K562 (cell line): Measurements from ENCODE around the gene INPP1. TPM values are rescaled to one million over a fixed set of nuclear protein-coding genes. Genes with fewer than 3 reads are reported as not detected.

Experiments used
- ATF1 ChIP-seq, 2 experiments: fragments of 450-650 bp in 1 of 2; IDR thresholded peaks; 2 replicates each; pipeline ENCODE4 v1.6.1; 2016; ENCODE audit warnings: missing compliant biosample characterization in 1 of 2, missing genetic modification characterization in 1 of 2
- DDX20 ChIP-seq: fragments of 450-650 bp; IDR thresholded peaks from 2 replicates; pipeline ENCODE4 v1.6.1; 2016; ENCODE audit warnings: missing genetic modification characterization, low read depth, mild to moderate bottlenecking, missing compliant biosample characterization, moderate library complexity
- DIDO1 ChIP-seq: fragments of 450-650 bp; IDR thresholded peaks from 2 replicates; pipeline ENCODE4 v1.6.1; 2016; ENCODE audit warnings: low read depth, missing biosample characterization, missing genetic modification characterization
- E2F3 ChIP-seq: fragments of 250-450 bp; sonication (Bioruptor Pico); IDR thresholded peaks from 2 replicates; pipeline ENCODE4 v1.4.0; 2020; ENCODE audit warnings: mild to moderate bottlenecking
- GTF2F1 ChIP-seq: IDR thresholded peaks from 2 replicates; pipeline ENCODE4 v1.6.1; 2011; ENCODE audit warnings: low read depth, low read length, improper control_type of control experiment
- KLF16 ChIP-seq: IDR thresholded peaks from 2 replicates; pipeline ENCODE4 v1.6.1; 2016; ENCODE audit warnings: antibody characterized with exemption
- NFYB ChIP-seq: IDR thresholded peaks from 2 replicates; pipeline ENCODE4 v1.6.1; 2011; ENCODE audit warnings: mild to moderate bottlenecking, moderate library complexity; ENCODE audit not compliant: insufficient read length; ENCODE audit errors: extremely low read depth
- SAFB ChIP-seq: fragments of 200-400 bp; formaldehyde crosslinking; IDR thresholded peaks from 2 replicates; pipeline ENCODE4 v1.6.1; 2017; ENCODE audit warnings: low read depth, low read length, borderline replicate concordance
- SLC30A9 ChIP-seq: fragments of 250-450 bp; sonication (Bioruptor Pico); IDR thresholded peaks from 2 replicates; pipeline ENCODE4 v1.8.0; 2022; ENCODE audit warnings: mild to moderate bottlenecking, moderate library complexity
- SNRNP70 ChIP-seq: fragments of 200-400 bp; formaldehyde crosslinking; optimal IDR thresholded peaks from 2 replicates; pipeline ENCODE3; 2017; ENCODE audit warnings: low read depth, low read length
- TEAD2 ChIP-seq: fragments of 450-650 bp; IDR thresholded peaks from 2 replicates; pipeline ENCODE4 v1.6.1; 2016; ENCODE audit warnings: missing genetic modification characterization, control low read depth, missing compliant biosample characterization
- ZNF384 ChIP-seq: IDR thresholded peaks from 2 replicates; pipeline ENCODE4 v1.6.1; 2012; ENCODE audit warnings: low read depth, low read length, improper control_type of control experiment
- ZNF408 ChIP-seq: fragments of 250-450 bp; sonication (Bioruptor Pico); IDR thresholded peaks from 2 replicates; pipeline ENCODE4 v1.4.0; 2020; ENCODE audit warnings: low read depth, mild to moderate bottlenecking, moderate library complexity
- polyA plus RNA-seq, 8 experiments: library from polyadenylated mRNA; depleted of rRNA in 4 of 8; stranded (reverse) in 5 of 8; unstranded in 3 of 8; fragments of >200 nt; fragmentation: Nextera tagmentation in 2 of 8; fragmentation: Illumina TruSeq in 1 of 8; extraction: Ambion mirVana in 2 of 8; extraction: Trizol in 1 of 8; gene quantifications; 2 replicates each; pipeline versions ENCODE4 v1.2.1 to v1.2.3, GENCODE V29; 2011 to 2014; ENCODE audit warnings: inconsistent platforms in 1 of 8, missing spikeins in 1 of 8
- total RNA-seq, 7 experiments: library from RNA; depleted of rRNA in 6 of 7; stranded (reverse); fragments of >200 nt in 6 of 7; fragmentation: Illumina TruSeq in 2 of 7; extraction: Trizol in 2 of 7; gene quantifications; 2 replicates each; pipeline versions ENCODE4 v1.2.1 to v1.2.3, GENCODE V29; 2011 to 2021; ENCODE audit warnings: low replicate concordance in 1 of 7
- TF ChIP-seq, protein P1 (sequence below), 2 experiments: fragments of 450-650 bp in 1 of 2; IDR thresholded peaks; 2 replicates each; pipeline ENCODE4 v1.6.1; 2011 to 2017; ENCODE audit warnings: low read depth in 2 of 2, antibody characterized with exemption in 1 of 2, borderline replicate concordance in 1 of 2, low read length in 1 of 2, mild to moderate bottlenecking in 1 of 2, mixed read lengths in 1 of 2; ENCODE audit not compliant: control insufficient read depth in 1 of 2
- TF ChIP-seq, protein P2 (sequence below): fragments of 450-650 bp; IDR thresholded peaks from one replicate; pipeline ENCODE4 v1.6.1; 2018; ENCODE audit warnings: mild to moderate bottlenecking, moderate library complexity; ENCODE audit not compliant: partially characterized antibody
- TF ChIP-seq, protein P3 (sequence below), 3 experiments: fragments of 200-800 bp in 1 of 3; fragments of 250-450 bp in 1 of 3; fragments of 450-650 bp in 1 of 3; sonication (Bioruptor Pico) in 1 of 3; sonication (Bioruptor generic) in 1 of 3; formaldehyde crosslinking in 1 of 3; IDR thresholded peaks; 2 replicates each; pipeline versions ENCODE4 v1.6.1 to v1.8.0; 2016 to 2022; ENCODE audit warnings: mild to moderate bottlenecking in 2 of 3, missing genetic modification characterization in 2 of 3, missing compliant biosample characterization in 1 of 3, moderate library complexity in 1 of 3

The INPP1 gene
- total and polyA plus RNA-seq, 9 of the 15 experiments (the other 6 are each of a cell fraction or from before 2014, with no cell fraction given), result 3.7 to 11.8 (median 6.5) TPM

DNA sequence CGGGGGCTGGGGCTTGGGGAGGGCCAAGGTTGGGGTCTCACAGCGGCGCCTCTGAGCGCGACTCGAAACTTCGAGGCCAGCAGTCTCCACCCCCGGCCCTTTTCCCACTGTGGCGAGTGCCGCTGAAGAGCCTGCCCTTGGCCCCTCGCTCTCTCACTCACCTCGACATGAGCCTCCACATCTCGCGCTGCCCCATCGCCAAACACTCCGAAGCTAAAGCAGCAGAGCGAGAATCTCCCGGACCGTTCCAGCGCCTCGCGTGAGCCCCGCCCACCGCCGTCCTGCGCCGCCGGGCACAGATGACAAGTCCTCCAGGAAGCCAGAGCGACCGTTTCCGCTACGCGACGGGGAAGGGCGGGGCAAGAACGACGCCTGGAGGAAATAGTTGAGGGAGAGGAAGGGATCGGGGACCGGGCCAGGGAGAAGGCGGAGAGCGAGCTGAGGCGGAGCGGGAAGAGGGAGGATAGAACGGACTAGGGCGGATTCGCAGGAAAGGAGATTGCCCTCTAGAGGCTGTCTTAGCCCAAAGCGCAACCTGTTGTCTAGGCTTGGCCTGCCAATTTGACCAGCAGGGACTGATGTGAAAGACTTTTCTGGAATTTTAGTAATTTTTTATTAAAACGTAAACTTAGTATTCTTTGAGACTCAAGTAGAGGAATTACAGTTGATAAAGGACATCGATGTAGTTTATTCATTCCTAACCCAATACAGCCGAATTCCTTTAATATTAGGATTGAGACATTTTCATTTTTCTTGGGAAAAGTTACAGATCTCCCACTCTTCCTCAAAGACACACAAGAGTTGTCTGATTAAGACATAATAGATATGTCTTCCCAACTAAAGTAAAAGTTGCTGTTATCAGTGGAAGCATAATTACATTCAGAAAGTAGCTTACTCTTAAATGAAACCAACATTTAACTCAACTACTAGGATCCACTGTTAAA is 23.6 kb upstream of the INPP1 start, which contains the start of gene HIBCH (continued):
- TF ChIP-seq SAFB, result no peak
- no peak for TF ChIP-seq ATF1 (CRISPR knock-in tag; IDR thresholded peaks at IDR 0.05)
- TF ChIP-seq ATF1 (tag; IDR thresholded peaks at IDR 0.05), result peak; percentile 88
- no peak for TF ChIP-seq NFYB
- TF ChIP-seq GTF2F1, result no peak
- no peak for TF ChIP-seq SNRNP70
- TF ChIP-seq TEAD2 (tag), result no peak
- no peak for TF ChIP-seq DIDO1 (tag)
- TF ChIP-seq E2F3 (CRISPR knock-in tag), result no peak
- TF ChIP-seq DDX20 (tag), result no peak
- TF ChIP-seq, protein P1, sequence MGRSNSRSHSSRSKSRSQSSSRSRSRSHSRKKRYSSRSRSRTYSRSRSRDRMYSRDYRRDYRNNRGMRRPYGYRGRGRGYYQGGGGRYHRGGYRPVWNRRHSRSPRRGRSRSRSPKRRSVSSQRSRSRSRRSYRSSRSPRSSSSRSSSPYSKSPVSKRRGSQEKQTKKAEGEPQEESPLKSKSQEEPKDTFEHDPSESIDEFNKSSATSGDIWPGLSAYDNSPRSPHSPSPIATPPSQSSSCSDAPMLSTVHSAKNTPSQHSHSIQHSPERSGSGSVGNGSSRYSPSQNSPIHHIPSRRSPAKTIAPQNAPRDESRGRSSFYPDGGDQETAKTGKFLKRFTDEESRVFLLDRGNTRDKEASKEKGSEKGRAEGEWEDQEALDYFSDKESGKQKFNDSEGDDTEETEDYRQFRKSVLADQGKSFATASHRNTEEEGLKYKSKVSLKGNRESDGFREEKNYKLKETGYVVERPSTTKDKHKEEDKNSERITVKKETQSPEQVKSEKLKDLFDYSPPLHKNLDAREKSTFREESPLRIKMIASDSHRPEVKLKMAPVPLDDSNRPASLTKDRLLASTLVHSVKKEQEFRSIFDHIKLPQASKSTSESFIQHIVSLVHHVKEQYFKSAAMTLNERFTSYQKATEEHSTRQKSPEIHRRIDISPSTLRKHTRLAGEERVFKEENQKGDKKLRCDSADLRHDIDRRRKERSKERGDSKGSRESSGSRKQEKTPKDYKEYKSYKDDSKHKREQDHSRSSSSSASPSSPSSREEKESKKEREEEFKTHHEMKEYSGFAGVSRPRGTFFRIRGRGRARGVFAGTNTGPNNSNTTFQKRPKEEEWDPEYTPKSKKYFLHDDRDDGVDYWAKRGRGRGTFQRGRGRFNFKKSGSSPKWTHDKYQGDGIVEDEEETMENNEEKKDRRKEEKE (IDR thresholded peaks at IDR 0.05; ENCODE audit: borderline replicate concordance in 1 of 2, control insufficient read depth in 1 of 2, low read depth in 2 of 2, low read length in 1 of 2), result peak in 1 of 2 experiments; percentile 70; a peak in 1 of 4 replicates
- TF ChIP-seq ZNF384, result no peak
- no peak for TF ChIP-seq KLF16
- TF ChIP-seq, protein P2, sequence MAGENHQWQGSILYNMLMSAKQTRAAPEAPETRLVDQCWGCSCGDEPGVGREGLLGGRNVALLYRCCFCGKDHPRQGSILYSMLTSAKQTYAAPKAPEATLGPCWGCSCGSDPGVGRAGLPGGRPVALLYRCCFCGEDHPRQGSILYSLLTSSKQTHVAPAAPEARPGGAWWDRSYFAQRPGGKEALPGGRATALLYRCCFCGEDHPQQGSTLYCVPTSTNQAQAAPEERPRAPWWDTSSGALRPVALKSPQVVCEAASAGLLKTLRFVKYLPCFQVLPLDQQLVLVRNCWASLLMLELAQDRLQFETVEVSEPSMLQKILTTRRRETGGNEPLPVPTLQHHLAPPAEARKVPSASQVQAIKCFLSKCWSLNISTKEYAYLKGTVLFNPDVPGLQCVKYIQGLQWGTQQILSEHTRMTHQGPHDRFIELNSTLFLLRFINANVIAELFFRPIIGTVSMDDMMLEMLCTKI, result no peak
- TF ChIP-seq, protein P3, sequence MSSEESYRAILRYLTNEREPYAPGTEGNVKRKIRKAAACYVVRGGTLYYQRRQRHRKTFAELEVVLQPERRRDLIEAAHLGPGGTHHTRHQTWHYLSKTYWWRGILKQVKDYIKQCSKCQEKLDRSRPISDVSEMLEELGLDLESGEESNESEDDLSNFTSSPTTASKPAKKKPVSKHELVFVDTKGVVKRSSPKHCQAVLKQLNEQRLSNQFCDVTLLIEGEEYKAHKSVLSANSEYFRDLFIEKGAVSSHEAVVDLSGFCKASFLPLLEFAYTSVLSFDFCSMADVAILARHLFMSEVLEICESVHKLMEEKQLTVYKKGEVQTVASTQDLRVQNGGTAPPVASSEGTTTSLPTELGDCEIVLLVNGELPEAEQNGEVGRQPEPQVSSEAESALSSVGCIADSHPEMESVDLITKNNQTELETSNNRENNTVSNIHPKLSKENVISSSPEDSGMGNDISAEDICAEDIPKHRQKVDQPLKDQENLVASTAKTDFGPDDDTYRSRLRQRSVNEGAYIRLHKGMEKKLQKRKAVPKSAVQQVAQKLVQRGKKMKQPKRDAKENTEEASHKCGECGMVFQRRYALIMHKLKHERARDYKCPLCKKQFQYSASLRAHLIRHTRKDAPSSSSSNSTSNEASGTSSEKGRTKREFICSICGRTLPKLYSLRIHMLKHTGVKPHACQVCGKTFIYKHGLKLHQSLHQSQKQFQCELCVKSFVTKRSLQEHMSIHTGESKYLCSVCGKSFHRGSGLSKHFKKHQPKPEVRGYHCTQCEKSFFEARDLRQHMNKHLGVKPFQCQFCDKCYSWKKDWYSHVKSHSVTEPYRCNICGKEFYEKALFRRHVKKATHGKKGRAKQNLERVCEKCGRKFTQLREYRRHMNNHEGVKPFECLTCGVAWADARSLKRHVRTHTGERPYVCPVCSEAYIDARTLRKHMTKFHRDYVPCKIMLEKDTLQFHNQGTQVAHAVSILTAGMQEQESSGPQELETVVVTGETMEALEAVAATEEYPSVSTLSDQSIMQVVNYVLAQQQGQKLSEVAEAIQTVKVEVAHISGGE (CRISPR knock-in tag; IDR thresholded peaks at IDR 0.05), result peak; percentile 52 to 92 (median 69); a peak in 5 of 6 replicates
- TF ChIP-seq ZNF408, result no peak
- no peak for TF ChIP-seq SLC30A9 (CRISPR knock-in tag)
